Heart right ventricle (tissue), 16 donors: ENCODE results near the gene GNAO1. TPM values are rescaled to one million over a fixed set of nuclear protein-coding genes. Genes with fewer than 3 reads are reported as not detected.

Source experiments
- ATAC-seq, 8 donors: fragments of 200-7000 bp; cut with Tn5 transposase; one replicate each; pipeline ENCODE4 v1.9.1; 2020; ENCODE audit warnings: mild to moderate bottlenecking in 8 of 8, moderate library complexity in 8 of 8, moderate number of reproducible peaks in 1 of 8
- DNase-seq, 2 donors: peaks; one replicate each; pipeline ENCODE4 v3.0.0-alpha.2; 2020
- H3K27ac ChIP-seq, 10 donors: fragments of 200-600 bp; sonication (generic) in 2 of 10; one replicate each; pipeline versions ENCODE4 v1.5.0 to v1.8.0; 2020 to 2022; ENCODE audit warnings: mild to moderate bottlenecking in 3 of 10
- H3K27me3 ChIP-seq, 7 donors: fragments of 200-600 bp; one replicate each; pipeline ENCODE4 v1.8.0; 2021 to 2022; ENCODE audit warnings: mild to moderate bottlenecking in 2 of 7
- H3K36me3 ChIP-seq, 9 donors: fragments of 200-600 bp; sonication (generic) in 1 of 9; one replicate each; pipeline versions ENCODE4 v1.5.0 to v1.8.0; 2020 to 2022; ENCODE audit warnings: mild to moderate bottlenecking in 2 of 9
- H3K4me1 ChIP-seq, 9 donors: fragments of 200-600 bp; sonication (generic) in 1 of 9; one replicate each; pipeline versions ENCODE4 v1.5.0 to v1.8.0; 2020 to 2022; ENCODE audit warnings: mild to moderate bottlenecking in 4 of 9
- H3K4me3 ChIP-seq, 10 donors: fragments of 200-600 bp; sonication (generic) in 2 of 10; one replicate each; pipeline versions ENCODE4 v1.5.0 to v1.8.0; 2020 to 2022; ENCODE audit warnings: mild to moderate bottlenecking in 7 of 10, moderate library complexity in 2 of 10
- H3K9me3 ChIP-seq, 11 donors: fragments of 200-600 bp in 10 of 11; sonication (generic) in 2 of 11; one replicate each; pipeline versions ENCODE4 v1.5.0 to v1.8.0; 2013 to 2022; ENCODE audit warnings: mild to moderate bottlenecking in 2 of 11, control low read depth in 1 of 11, moderate library complexity in 1 of 11
- CTCF ChIP-seq, 9 donors: fragments of 200-600 bp; sonication (generic) in 2 of 9; IDR thresholded peaks; one replicate each; pipeline versions ENCODE4 v1.5.0 to v1.8.0; 2021 to 2022; ENCODE audit warnings: antibody characterized with exemption in 9 of 9, mild to moderate bottlenecking in 5 of 9, moderate library complexity in 1 of 9
- WGBS, 2 donors: extraction: QIAGEN DNeasy Blood & Tissue Kit; methylation state at CpG; one replicate each; pipeline ENCODE4 v1.1.7; 2013; ENCODE audit warnings: inconsistent platforms in 1 of 2; 5-methylcytosine and 5-hydroxymethylcytosine counted together
- intact Hi-C, 10 donors: fragments of 100-400 bp; cut with DNase I; formaldehyde crosslinking; loops; one replicate each; pipeline versions ENCODE4 v1.11.1 to v1.14.2; 2022
- polyA plus RNA-seq, 2 donors: library from polyadenylated mRNA; stranded (reverse); fragments of 200-250 nt; gene quantifications; one replicate each; pipeline ENCODE4 v1.2.3, GENCODE V29; 2013
- total RNA-seq, 10 donors: library from RNA; stranded (reverse); fragmentation: NEBNext Ultra II Directional in 3 of 10; extraction: Animal tissue kit (Norgen Biotek cat#: 25700) in 3 of 10; gene quantifications; one replicate each; pipeline versions ENCODE4 v1.2.1 to v1.2.4, GENCODE V29; 2021 to 2023
- donor health status: Arrhythmogenic right ventricular cardiomyopathy.
- donor health status: ischemic (EF 13 %, LVEDD 7.1; RV severe dilation, severe dysfunction).
- donor health status: healthy with polysubstance abuse.
- donor health status: DM: no; HTN: yes; CAD: no.
- donor health status: DM: no; HTN: no; CAD: no.
- donor health status: ischemic (EF 25% LVEDD 6.9; RV normal size, moderate dysfunction).
- donor health status: ischemic (EF 25% LVEDD 5.7; RV mildly dilated, moderate dysfunction).
- donor health status: healthy.
- donor health status: DM: yes; HTN: yes; CAD: no.
- donor health status: Ischemic cardiomyopathy.
- donor health status: ischemic (EF 35%, LVEDD 5.7; RV mildly dilated, moderate dysfunction).
- donor health status: nonischemic (EF 11% LVEDD 7.7; RV severe dilation, severe dysfunction).
- donor health status: DM: yes; HTN: yes; CAD: no.
- donor health status: PGD.
- donor health status: ischemic (EF 29% LVEDD 5.4; RV normal size, mild dysfunction).
- donor health status: nonischemic (EF 23%, LVEDD 6.1; RV moderate dilation, normal function).

The GNAO1 gene
- total and polyA plus RNA-seq, 12 donors = 1.4 to 36.7 (median 13.5) TPM

DNA sequence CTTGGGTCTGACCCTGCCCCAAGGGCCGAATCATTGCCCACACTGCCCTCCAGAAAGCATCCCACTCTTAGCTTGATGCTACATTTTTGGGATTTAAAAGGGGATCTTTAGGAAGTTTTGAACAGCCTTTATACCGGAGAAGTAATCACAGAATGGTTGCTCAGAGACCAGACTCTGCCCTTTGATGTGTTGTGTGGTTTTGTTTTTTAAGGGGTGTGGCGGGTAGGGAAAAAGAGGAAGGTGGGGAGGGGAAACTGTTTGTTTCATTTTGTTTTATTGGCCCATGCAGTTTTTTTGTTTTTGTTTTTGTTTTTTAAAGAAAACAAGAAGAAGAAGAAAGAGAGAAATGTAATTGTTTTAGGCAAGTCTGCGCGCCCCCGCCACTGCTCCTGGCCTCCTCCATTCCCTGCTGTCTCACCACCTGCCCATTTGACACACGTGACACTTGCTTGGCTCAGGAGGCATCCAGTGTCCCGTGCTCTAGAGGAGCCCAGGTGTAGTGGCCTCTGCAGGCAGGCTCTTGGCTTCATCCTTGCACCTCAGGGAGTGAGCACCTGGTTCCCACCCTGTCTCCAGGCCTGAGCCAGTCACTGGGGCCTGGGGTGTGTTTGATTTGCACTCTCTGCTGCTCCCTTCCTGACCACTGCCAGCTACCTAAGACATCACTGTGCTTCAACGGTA is 35.7 kb downstream of the GNAO1 start:
- ATAC-seq (no peak), DNase-seq (no peak)
- no peak overlapping the region for H3K4me3 ChIP-seq
- no peaks in the 10 kb centered on the region for H3K9me3 ChIP-seq
- TF ChIP-seq CTCF (IDR thresholded peaks at IDR 0.05) = no peak
- 83 to 89% methylated on average over 9 of the region's 9 CpGs for WGBS, 2 donors
- H3K27me3 ChIP-seq = no peaks in the 10 kb centered on the region
- no peak overlapping the region for H3K27ac ChIP-seq
- intact Hi-C loops = no loop called here
- peaks cover 0 to 22% (median 4%) of the 10 kb centered on the region in 9 donors for H3K4me1 ChIP-seq
- H3K36me3 ChIP-seq = no peaks in the 10 kb centered on the region

DNA sequence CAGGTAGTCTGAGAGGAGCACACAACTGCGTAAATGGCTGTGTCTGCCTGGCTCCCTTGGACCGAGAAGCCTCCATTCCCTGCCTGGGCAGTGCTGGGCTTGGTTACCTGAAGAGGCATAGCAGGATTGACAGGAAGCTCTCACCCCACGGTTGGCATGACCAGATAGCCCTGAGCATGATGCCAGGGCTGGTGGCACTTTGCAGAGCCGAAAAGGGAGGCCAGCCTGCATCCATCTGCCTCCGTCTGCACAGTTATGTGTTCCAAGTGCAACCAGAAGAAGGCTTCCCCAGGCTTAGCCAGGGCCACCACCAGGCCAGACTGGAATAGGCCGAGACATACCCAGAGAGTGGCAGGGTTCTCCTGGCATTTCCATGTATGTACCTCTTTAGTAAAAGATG is 36.6 kb downstream of the GNAO1 start:
- intact Hi-C loops = no loop called here
- Histone ChIP-seq H3K4me3 (no peak overlapping the region), H3K36me3 (no peaks in the 10 kb centered on the region), H3K9me3 (no peaks in the 10 kb centered on the region), H3K27ac (no peak overlapping the region), H3K4me1 (peaks cover 0 to 22% (median 4%) of the 10 kb centered on the region in 9 donors), H3K27me3 (no peaks in the 10 kb centered on the region)
- WGBS, 2 donors = 92 to 94% methylated on average over 6 of the region's 6 CpGs
- TF ChIP-seq CTCF (IDR thresholded peaks at IDR 0.05) = no peak
- DNase-seq (no peak), ATAC-seq (no peak)

DNA sequence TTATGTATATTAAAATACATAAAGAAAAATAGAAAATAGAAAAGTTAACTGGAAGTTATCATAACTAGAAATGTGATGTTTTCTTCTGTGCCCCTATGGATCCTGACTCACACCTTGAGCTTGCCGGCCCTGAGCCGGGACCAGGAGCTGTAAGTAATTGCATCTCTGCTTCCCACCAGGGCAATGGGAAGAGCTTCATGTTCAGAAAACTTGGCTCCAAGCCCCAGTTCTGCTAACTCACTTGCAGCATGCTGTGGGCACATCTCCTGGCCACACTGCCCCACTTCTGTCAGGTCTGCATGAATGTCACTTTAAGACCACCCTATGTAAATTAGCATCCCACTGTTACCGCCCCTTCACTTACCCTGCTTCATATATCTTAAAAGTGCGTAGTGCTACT is 37.2 kb downstream of the GNAO1 start:
- Histone ChIP-seq H3K27ac (no peak overlapping the region), H3K9me3 (no peaks in the 10 kb centered on the region), H3K27me3 (no peaks in the 10 kb centered on the region), H3K4me1 (peaks cover 0 to 22% (median 4%) of the 10 kb centered on the region in 9 donors), H3K4me3 (no peak overlapping the region), H3K36me3 (no peaks in the 10 kb centered on the region)
- TF ChIP-seq CTCF (IDR thresholded peaks at IDR 0.05) = no peak
- DNase-seq = no peak
- intact Hi-C loops = no loop called here
- 82 to 84% methylated on average over 4 of the region's 4 CpGs for WGBS, 2 donors
- no peak for ATAC-seq

DNA sequence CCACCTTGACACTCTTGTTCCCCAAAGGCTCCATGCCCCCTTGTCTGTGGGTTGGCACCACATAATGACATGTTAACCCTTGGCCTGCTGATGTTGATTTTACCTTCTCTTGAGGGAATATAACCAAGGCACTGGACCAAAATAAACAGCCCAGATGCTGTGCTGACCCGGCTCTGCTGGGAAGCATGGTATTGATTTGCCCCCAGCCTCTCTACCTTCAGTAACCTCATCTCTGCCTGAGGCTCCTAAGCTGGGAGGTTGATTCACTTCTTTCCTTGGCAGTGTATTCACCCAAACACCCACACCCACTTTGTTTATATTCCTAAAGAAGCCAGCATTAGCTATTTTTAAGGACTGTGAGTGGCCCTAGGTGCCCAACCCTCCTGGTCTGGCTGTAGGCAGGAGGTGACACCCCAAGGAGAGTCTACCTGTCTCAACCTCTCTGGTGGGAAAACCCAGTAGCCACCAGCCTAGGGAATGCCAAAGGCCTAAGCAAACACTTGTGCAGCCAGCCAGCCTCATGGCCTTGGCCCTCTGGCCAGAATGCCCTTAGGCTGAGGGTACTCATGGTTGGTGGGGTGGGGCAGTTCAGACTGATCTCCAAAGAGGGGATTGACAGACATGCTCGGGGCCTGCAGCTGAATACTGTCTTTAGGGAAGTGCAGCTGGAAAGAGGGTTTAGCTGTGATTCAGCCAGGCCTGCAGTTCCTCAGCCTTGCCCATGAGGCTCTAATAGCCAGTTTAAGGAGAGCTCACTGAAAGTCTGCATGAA is 42.7 kb downstream of the GNAO1 start:
- Histone ChIP-seq H3K36me3 (no peaks in the 10 kb centered on the region), H3K27me3 (no peaks in the 10 kb centered on the region), H3K4me1 (peaks cover 0 to 11% (median 0%) of the 10 kb centered on the region in 9 donors), H3K27ac (no peak overlapping the region), H3K9me3 (no peaks in the 10 kb centered on the region), H3K4me3 (no peak overlapping the region)
- WGBS, 2 donors = 79 to 86% methylated on average over 2 of the region's 2 CpGs
- TF ChIP-seq CTCF (IDR thresholded peaks at IDR 0.05) = no peak
- intact Hi-C loops = no loop called here
- no peak for ATAC-seq
- DNase-seq = no peak
